Hepatocyte (in vitro differentiated cells): ENCODE measurements around the gene CTDSP2. TPM values are rescaled to one million over a fixed set of nuclear protein-coding genes. Genes with fewer than 3 reads are reported as not detected.

Experiments used
- DNase-seq: peaks from one replicate; pipeline ENCODE4 v3.0.0-alpha.2; 2016; ENCODE audit warnings: low spot score
- H2AFZ ChIP-seq: fragments of 200-600 bp; sonication (generic); 2 replicates; pipeline ENCODE4 v1.6.0; 2016; ENCODE audit warnings: antibody characterized with exemption, mild to moderate bottlenecking
- H3K27ac ChIP-seq: fragments of 200-600 bp; sonication (generic); 2 replicates; pipeline ENCODE4 v1.5.1; 2016; ENCODE audit warnings: mild to moderate bottlenecking
- H3K27me3 ChIP-seq: fragments of 200-600 bp; sonication (generic); 2 replicates; pipeline ENCODE4 v1.6.1; 2016
- H3K36me3 ChIP-seq: fragments of 200-600 bp; sonication (generic); replicated peaks from 2 replicates; pipeline ENCODE4 v1.5.1; 2016; ENCODE audit warnings: low read depth; ENCODE audit not compliant: insufficient read depth
- H3K4me1 ChIP-seq: fragments of 200-600 bp; sonication (generic); 2 replicates; pipeline ENCODE4 v1.5.1; 2016; ENCODE audit warnings: mild to moderate bottlenecking, moderate library complexity; ENCODE audit not compliant: insufficient read depth
- H3K4me2 ChIP-seq: fragments of 200-600 bp; sonication (generic); 2 replicates; pipeline ENCODE4 v1.6.0; 2016
- H3K4me3 ChIP-seq: fragments of 200-600 bp; sonication (generic); 2 replicates; pipeline ENCODE4 v1.5.1; 2016; ENCODE audit warnings: mild to moderate bottlenecking
- H3K79me2 ChIP-seq: fragments of 200-600 bp; sonication (generic); 2 replicates; pipeline ENCODE4 v1.6.0; 2017; ENCODE audit warnings: mild to moderate bottlenecking
- H3K9me2 ChIP-seq: fragments of 200-600 bp; sonication (generic); replicated peaks from 2 replicates; pipeline ENCODE4 v1.6.0; 2017; ENCODE audit warnings: mild to moderate bottlenecking; ENCODE audit not compliant: insufficient read depth
- H3K9me3 ChIP-seq: fragments of 200-600 bp; sonication (generic); 2 replicates; pipeline ENCODE4 v1.5.1; 2016; ENCODE audit warnings: low read depth, mild to moderate bottlenecking
- H4K20me1 ChIP-seq: fragments of 200-600 bp; sonication (generic); 2 replicates; pipeline ENCODE4 v1.6.0; 2016; ENCODE audit warnings: mild to moderate bottlenecking; ENCODE audit not compliant: insufficient read depth, poor library complexity, severe bottlenecking
- CTCF ChIP-seq: fragments of 200-600 bp; sonication (generic); IDR thresholded peaks from 2 replicates; pipeline ENCODE4 v1.5.1; 2016; ENCODE audit warnings: antibody characterized with exemption, mild to moderate bottlenecking; ENCODE audit not compliant: poor library complexity
- EZH2 ChIP-seq: fragments of 200-600 bp; sonication (generic); IDR thresholded peaks from 2 replicates; pipeline ENCODE4 v1.6.1; 2016; ENCODE audit warnings: antibody characterized with exemption, mild to moderate bottlenecking, borderline replicate concordance
- EZH2phosphoT487 ChIP-seq: fragments of 200-600 bp; sonication (generic); IDR thresholded peaks from one replicate; pipeline ENCODE4 v1.6.1; 2018; ENCODE audit warnings: antibody characterized with exemption, mild to moderate bottlenecking, low read depth, moderate library complexity; ENCODE audit not compliant: unreplicated experiment, severe bottlenecking
- WGBS: methylation state at CpG from one replicate; pipeline ENCODE4 v1.1.6; 2016; ENCODE audit warnings: low lambda C conversion rate; ENCODE audit errors: missing lambda C conversion rate; 5-methylcytosine and 5-hydroxymethylcytosine counted together
- polyA plus RNA-seq: library from polyadenylated mRNA; unstranded; fragments of >200 nt; fragmentation: Nextera tagmentation; extraction: Ambion mirVana; gene quantifications from 2 replicates; pipeline ENCODE4 v1.2.1, GENCODE V29; 2016
- total RNA-seq: library from RNA; depleted of rRNA; stranded (reverse); fragments of >200 nt; gene quantifications from 2 replicates; pipeline ENCODE4 v1.2.3, GENCODE V29; 2014

The CTDSP2 gene
- total and polyA plus RNA-seq, 2 experiments from 2014 or later, result 75.9 to 96.8 TPM

DNA sequence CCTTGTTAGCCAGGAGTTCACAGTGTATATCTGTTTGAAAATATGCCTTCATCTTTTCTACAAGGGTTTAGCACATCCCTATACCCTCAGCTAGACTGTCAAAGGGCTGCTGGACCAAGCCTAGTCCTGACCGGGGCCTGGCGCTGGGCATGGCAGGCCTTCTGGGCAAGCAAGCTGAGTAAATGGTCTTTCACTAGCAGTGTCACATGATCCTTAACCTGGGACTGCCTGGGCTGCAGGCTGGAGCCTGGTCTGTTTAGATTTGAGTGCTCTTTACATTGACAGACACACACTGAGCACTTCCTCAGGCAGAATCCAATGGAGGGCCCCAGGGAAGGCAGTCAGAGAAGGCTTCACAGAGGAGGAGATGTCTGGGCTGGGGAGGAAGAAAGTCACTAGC lies 21.1 kb downstream of the CTDSP2 start:
- Histone ChIP-seq H2AFZ (no peak overlapping the region), H3K36me3 (peaks cover 5% of the 10 kb centered on the region), H3K4me1 (no peaks in the 10 kb centered on the region), H3K9me3 (no peaks in the 10 kb centered on the region), H3K27ac (no peak overlapping the region), H3K9me2 (no peaks in the 10 kb centered on the region), H3K79me2 (peaks cover 61% of the 10 kb centered on the region), H3K4me3 (no peak overlapping the region), H4K20me1 (peaks cover 84% of the 10 kb centered on the region), H3K27me3 (no peaks in the 10 kb centered on the region), H3K4me2 (no peak overlapping the region)
- TF ChIP-seq EZH2phosphoT487 (no peak), EZH2 (no peak), CTCF (no peak)
- DNase-seq, result no peak
- 97% methylated on average over 2 of the region's 2 CpGs for WGBS

- Histone ChIP-seq H3K79me2 (peaks cover 47% of the 10 kb centered on the region), H4K20me1 (peaks cover 71% of the 10 kb centered on the region), H3K9me3 (no peaks in the 10 kb centered on the region), H3K4me2 (no peak overlapping the region), H3K27me3 (no peaks in the 10 kb centered on the region), H2AFZ (no peak overlapping the region), H3K36me3 (peaks cover 5% of the 10 kb centered on the region), H3K9me2 (no peaks in the 10 kb centered on the region), H3K4me1 (no peaks in the 10 kb centered on the region), H3K4me3 (no peak overlapping the region), H3K27ac (no peak overlapping the region)
- no peak for TF ChIP-seq EZH2
- TF ChIP-seq EZH2phosphoT487, result no peak
- no peak for TF ChIP-seq CTCF
- 97% methylated on average over 18 of the region's 18 CpGs for WGBS
- no peak for DNase-seq
Observed at GRCh38 chr12:57823908-57824640, 22.5 kb downstream of the CTDSP2 start.

DNA sequence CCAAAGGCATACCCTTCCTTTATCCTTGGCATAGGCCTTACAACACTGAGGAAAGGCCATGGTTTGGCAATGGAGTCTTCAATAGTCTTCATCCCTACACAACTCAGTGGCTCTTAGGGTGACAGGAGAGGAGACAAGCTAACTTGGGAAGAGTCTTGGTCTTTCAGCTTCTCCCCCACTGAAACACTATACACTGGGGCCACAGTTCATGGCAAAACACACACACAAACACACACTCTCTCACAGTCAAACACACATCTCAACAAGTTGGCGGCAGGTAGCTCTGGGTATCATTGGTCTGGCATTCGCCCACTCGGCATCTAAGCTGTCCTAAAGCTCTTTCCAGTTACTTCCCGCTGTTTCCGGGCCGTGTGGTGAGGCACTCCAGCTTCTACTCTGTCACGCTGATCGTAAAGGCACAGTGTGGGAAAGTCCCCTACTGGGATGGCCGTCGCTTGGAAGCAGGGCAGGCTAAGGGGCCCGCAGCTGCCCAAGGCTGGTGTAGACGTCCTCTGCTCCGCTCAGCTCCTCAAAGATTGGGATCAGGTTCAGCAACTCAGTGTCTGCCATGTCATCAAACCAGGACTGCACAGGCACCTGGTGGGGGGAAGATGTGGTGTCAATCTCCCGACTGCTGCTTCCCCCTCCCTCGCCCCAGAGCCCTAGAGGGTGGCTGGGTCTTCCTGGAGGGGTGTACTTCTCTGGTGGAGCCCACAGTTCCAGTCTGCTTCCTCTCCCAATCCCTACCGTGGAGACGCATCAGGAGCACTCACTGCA lies 23.2 kb downstream of the CTDSP2 start:
- 95% methylated on average over 17 of the region's 17 CpGs for WGBS
- no peak overlapping the region for H2AFZ ChIP-seq
- no peak for DNase-seq
- no peak overlapping the region for H3K4me2 ChIP-seq
- no peak overlapping the region for H3K4me3 ChIP-seq
- peaks cover 5% of the 10 kb centered on the region for H3K36me3 ChIP-seq
- TF ChIP-seq EZH2phosphoT487 (no peak), EZH2 (no peak), CTCF (no peak)
- peaks cover 40% of the 10 kb centered on the region for H3K79me2 ChIP-seq
- peaks cover 5% of the 10 kb centered on the region for H3K4me1 ChIP-seq
- no peak overlapping the region for H3K27ac ChIP-seq
- H3K9me3 ChIP-seq, result no peaks in the 10 kb centered on the region
- no peaks in the 10 kb centered on the region for H3K27me3 ChIP-seq
- no peaks in the 10 kb centered on the region for H3K9me2 ChIP-seq
- H4K20me1 ChIP-seq, result peaks cover 63% of the 10 kb centered on the region
